ENCODE results near the gene C1orf56.
A peak's percentile ranks its signal among the peaks of the same experiment; 100 is the strongest.

Gene C1orf56, protein sequence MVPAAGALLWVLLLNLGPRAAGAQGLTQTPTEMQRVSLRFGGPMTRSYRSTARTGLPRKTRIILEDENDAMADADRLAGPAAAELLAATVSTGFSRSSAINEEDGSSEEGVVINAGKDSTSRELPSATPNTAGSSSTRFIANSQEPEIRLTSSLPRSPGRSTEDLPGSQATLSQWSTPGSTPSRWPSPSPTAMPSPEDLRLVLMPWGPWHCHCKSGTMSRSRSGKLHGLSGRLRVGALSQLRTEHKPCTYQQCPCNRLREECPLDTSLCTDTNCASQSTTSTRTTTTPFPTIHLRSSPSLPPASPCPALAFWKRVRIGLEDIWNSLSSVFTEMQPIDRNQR

DNA sequence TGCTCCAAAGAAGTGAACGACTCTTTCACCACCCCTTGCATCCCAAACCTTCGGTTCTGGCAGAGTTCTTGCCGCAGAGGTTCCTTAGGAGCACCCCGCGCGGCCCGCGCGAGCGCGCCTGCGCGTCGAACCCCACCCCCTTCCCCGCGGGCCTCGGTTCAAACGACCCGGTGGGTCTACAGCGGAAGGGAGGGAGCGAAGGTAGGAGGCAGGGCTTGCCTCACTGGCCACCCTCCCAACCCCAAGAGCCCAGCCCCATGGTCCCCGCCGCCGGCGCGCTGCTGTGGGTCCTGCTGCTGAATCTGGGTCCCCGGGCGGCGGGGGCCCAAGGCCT lies at the start of gene C1orf56:
Gene C1orf56, plus strand, starts transcription at position 161 of the 334 bp plus-strand sequence. Its CDS starts 97 bp downstream, at position 258.
- DNase-seq (ENCODE audit: low read depth in 2 of 2) = no peak

DNA sequence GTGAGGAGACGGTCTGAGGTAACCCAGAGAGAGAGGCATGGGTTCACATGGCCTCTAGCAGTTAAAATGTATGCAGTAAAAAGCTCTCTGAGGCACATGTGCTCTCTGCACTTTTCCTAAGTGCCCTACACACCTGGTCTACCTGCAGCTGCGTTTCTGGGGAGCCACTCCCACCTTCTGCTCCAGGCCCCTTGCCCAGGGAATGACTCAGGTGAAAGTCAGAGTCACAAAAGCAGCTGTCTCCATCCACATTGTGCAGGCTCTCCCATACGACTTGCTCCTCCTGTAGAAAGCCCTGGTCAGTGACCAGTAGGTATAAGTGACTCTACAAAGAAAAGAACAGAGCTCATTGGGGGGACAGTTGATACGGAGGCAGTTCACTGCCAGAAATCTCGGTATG lies 49.6 kb upstream of the C1orf56 start:
- no peak for DNase-seq (ENCODE audit: low read depth in 2 of 2)

DNA sequence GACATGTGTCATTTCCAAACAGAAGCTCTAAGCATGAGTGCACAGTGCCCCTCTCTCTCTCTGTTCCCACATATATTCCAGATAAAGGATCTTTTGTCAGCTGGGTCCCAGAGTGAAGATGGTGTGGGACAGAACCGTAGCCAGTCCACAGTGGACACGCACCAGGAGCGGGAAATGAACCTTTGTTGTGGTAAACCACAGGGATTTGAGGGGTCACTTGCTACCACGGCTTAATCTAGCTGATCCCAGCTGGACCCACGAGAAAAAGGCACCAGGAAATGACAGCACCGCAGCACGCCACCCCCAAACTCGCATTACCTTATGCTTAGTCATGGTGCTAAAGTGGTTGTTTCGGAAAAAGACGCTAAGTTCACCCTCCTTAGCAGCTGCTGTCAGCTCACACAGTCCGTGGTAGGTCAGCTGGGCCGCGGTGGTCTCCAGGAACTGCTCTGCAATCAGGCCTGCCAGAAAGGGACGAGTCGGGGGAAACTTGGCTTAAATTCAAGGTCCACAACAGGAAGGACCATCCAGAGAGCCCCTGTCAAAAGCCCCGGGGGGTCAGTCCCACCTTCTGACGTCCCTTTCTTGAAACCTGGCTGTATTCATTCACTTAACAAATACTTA lies 48.4 kb upstream of the C1orf56 start:
- DNase-seq (ENCODE audit: low read depth in 2 of 2) = no peak

DNA sequence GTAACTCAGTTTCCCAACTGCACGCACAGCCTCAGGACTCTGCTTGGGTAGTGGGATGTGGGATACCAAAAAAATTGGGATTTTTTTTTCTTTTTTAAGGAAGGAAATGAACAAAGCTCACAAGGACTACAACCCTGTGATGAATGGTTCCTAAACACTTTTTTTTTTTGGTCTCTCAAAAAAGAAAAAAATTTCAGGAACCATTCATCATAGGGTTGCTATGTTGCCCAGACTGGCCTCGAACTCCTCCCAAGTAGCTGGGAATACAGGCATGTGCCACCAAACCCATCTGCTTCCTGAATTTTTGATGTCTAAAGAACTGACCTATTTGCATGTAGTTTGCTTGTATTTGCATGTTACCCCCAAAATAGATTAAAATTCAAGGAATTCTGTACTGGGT lies 47.6 kb upstream of the C1orf56 start:
- DNase-seq (ENCODE audit: low read depth in 2 of 2) = no peak

DNA sequence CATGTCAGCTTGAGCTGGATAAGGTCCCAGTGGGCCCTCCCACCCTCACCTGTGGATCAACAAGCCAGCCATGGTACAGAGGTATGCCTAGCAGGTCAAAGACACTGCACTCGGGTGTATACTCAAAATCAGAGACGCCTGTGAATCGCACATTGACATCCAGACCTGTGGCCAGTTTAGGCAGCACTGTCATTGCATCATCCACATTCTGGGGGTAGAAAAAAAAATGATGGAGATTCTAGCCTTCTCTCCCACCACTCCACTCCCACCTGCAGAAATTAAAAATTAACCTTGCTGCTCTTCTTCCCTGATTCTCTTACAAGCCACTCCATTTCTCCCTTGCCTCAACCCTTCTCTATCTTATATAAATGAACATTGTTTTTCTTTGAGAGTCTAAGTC lies 47.1 kb upstream of the C1orf56 start:
- DNase-seq (ENCODE audit: low read depth in 2 of 2) = no peak

DNA sequence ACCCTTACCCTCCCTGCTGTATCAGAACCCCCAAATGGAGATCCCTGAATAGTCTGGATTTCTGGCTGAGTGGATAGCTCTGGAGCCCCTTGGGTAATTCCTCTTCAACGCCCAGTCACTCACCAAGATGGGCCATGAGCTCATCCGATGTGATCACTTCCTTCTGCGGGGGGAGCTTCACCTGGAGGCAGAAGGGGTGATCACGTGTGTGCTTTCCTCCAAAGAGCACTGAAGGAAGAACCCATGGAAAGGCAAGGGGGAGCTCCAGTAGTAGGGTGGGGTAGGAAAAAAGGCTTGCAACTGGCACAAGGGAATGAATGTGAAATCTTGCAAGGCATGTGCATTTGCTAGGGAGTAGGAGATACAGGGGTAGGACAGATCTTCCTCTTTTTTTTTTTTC lies 45.9 kb upstream of the C1orf56 start:
- no peak for DNase-seq (ENCODE audit: low read depth in 2 of 2)

DNA sequence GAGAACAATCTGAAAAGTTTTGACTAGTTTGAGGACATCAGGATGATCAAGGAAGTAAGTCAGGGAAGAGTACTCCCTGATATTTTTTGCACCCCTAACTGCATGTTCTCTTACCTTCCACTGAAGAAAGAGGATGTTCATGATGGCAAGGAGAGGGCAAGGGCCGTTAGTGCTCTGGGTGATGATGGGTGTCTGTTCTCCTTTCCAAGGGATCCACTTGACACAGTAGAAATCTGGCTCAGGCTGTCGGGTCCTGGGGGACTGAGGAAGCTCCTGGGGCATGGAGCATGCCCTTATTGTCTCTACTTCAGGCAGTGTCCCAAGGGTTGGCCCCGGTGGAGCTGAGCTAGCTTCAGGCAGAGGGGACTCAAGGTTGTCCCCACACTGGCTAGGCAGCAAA lies 45.5 kb upstream of the C1orf56 start:
- no peak for DNase-seq (ENCODE audit: low read depth in 2 of 2)

DNA sequence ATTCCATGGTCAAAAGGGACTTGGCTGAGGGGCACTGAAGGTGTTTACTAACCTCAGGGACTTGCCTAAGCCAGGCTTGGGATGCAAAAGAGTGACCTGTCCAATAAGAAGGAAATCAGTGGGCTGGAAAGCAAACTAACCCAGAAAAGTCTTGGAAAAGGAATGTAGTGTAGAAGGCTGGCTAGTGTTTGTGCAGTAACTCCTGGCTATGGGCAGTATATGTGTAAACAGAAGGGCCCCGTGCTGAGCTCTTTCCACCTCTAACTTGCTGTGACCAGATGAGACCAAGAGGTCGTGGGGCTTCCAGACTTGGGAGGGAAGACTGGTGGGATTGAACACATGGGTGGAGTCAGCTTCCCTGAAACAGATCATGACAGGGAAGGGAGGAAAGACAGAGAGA lies 44.9 kb upstream of the C1orf56 start:
- DNase-seq (ENCODE audit: low read depth in 2 of 2) = no peak

DNA sequence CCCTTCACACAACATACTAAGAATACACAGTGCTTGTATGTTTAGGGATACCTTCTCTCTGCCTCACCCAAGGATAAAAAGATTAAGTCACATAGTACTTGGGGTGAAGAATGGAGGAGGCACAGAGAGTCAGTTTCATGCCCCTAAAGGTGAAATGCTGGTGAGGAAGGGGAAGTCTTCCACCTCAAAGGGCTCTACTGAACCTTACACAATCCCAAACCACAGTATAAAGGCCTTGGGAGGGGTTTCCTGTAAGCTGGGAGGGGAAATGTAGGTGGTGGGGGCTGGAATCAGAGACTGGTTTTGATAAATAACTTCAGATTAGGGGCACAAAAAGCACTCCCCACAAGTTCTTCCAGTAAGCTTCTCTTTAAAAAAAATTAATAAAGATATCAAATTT lies 44.4 kb upstream of the C1orf56 start:
- no peak for DNase-seq (ENCODE audit: low read depth in 2 of 2)

DNA sequence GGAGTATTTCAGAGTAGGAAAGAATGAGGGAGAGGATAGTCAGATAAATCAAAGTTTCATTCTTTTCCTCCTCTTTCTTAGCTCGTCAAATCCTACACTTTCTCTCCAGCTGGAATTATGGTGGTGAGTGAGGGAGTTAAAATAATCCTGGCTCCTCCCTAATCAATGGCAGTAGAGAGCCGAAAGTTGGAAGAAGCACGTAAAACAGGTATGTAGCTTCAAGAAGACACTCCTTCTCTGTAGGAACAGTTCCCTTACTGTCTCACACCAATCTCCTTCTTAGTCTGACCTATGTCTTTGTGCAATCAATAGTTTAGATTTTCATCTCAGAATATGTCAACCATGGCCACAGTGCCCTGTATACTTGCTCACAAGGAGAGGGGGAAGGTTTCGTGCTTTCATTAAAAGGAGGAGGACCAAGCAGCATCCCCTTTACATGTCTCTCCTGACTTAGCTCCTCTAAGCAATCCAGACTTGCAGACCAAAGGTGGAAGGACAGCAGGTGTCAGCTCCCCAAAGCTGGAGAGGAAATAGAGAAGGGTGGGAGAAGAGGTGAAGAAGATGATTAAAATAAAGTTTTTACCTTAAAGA lies 41.7 kb upstream of the C1orf56 start:
- no peak for DNase-seq (ENCODE audit: low read depth in 2 of 2)

DNA sequence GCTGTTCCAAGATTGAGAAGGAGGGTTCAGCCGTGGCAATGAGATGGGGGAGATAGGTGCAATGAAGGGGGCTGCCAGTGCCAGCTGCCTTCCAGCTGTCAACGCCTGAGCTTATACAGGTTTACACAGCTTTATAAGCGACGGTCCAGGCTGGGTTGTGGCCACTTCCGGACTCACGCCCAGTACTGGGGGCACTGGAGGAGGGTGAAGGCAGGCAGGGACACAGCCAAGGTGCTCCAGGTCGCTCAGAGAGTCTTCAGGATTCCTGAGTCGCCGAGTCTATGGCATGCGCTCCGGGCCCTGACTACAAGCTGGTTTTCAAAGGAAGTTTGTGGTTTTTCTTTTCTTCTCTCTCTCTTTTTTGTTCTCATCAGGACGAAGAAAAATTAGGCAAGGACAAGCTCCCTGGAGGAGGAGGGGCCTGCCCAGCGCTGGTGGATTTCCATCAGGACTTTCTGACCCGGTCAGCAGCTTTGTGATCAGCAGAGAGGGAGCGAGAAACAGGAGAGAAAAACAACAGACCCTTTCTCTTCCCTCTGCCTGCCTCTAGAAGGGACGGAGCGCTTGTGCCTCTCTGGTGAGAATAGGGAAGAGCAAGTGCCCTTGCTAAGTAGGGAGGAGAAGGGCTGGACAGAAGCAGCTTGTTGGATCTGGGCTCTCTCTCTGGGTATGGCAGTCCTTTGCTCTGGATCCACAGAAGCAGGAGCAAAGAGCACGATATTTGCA lies 41.1 kb upstream of the C1orf56 start, which contains the start of gene MINDY1:
Gene MINDY1, minus strand, starts transcription at position 576 of the 726 bp plus-strand sequence. CDS start 4,285 bp downstream, outside the sequence.
- no peak for DNase-seq (ENCODE audit: low read depth in 2 of 2)

DNA sequence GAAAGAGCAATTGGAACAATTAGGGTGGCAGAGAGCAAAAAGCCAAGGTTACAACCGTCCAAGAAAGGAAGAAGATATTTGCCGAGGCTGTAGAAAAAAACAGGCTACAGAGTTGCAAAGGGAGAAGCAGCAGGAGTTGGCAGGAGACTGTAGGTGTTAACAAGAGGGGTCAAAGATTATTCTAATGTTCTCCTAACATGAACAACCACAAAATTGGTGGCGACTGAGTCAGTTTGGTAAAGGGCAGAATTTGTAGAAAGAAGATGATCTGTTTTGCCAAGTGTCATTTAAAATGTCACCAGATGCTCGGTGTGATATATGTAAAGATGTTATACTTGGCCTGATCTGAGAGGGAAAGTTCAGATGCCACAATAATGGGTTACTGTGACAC lies 39.7 kb upstream of the C1orf56 start:
- DNase-seq (ENCODE audit: low read depth in 2 of 2) = no peak

DNA sequence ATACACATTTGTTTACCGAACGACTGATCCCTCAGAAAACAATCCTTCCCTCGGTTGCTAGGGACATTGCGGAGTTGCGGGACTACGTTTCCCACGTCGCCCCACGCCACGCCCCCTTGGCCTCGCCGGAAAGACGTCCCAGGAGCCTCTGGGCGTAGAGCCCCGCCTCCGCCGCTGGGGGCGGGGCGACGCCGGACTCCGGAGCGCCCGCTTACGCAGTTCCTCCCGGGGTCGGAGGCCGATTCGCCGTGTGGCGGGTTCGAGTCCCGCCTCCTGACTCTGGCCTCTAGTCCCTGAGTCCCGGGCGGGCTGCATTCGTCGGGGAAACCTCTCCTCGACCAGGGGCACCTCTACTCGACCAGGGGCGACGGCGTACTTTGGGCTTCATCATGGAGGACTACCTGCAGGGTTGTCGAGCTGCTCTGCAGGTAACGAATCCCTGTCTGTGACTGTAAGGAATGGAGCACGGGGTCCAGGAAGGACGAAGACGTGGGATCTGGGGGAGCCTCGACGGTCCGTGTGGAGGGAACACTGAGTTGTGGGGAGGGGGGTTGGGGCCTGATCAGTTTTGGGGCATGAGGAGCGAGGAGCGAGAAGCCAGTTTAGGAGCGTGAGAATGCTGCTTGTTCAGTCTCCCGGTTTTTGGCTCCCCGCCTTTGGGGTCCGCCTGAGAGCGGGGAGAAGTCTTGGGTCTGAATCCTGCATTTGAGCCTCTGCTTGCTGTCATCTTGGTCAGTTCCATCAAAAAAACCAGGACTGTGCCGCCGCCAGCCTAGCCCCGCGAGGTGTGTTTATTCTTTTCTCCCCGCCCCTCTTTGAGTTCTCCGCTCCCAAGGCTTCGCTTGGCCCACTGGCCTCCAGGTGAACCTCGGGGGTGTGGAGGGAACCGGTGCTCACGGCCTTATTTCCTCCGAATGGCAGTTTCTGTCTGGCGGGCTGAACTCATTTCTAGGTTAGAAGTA lies 39.0 kb upstream of the C1orf56 start, which contains the start of gene PRUNE1:
Gene PRUNE1, plus strand, starts transcription at position 206 of the 962 bp plus-strand sequence. Its CDS starts 184 bp downstream, at position 390.
- DNase-seq (ENCODE audit: low read depth in 2 of 2) = peak; percentile 92 to 94

DNA sequence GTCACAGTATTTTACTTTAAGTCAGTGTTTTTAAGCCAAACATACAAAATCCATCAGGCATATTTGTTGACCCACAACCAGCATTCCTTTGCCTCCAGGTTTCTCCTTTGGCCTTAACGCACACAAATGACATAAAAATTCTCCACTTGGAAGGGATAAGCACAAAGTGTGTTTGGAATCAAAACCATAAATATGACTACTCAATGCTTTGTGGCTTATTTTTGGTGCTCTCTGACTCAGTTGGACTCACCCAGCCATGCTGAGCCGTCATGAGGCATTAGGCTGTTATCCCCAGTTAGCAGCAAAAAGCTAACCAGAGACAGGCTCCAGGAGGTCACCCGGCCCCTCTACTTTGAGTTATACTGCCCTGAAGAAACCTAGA lies 38.4 kb upstream of the C1orf56 start:
- no peak for DNase-seq (ENCODE audit: low read depth in 2 of 2)

DNA sequence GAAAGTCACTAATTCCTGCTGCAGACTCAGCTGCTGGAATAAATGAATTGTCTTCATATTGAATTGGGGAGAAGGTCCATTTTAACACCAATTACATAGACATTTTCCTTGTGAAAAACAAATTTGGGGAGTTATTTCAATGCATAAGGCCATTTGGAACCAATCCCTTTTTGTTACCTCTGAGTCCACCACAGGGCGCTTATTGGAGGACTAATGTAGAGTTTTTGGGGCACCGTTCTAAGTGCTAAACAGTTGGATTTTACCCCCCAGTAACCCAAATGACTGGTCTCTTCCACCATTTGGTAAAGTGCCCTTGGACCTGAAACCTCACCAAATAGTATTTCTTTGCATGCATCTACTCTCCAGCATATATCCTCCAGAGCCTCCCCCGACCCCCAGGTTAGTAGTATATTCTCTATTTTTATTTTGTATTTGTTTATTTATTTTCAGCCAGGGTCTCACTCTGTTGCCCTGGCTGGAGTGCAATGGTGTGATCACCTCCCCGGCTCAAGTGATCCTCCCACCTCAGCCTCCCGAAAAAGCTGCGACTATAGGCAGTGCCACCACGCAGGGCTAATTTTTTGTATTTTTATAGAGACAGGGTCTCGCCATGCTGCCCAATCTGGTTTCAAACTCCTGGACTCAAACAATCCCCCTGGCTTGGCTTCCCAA lies 37.7 kb upstream of the C1orf56 start:
- DNase-seq (ENCODE audit: low read depth in 2 of 2) = no peak

DNA sequence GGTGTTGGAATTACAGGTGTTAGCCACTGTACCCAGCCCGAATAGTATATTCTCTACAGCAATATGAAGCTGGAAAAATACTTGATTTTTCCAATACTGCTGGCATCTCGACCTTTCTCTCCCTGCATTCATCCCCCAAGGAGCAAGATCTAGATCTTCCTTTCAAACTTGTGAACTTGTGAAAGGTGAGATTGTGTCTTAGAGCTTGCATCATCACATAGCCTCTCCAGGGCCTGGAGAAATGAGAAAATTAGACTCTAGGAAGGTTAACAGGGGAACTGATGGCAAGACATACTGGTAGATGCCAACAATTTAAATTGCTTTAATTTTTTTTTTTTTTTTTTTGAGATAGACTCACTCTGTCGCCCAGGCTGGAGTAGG lies 37.2 kb upstream of the C1orf56 start:
- DNase-seq (ENCODE audit: low read depth in 2 of 2) = no peak

DNA sequence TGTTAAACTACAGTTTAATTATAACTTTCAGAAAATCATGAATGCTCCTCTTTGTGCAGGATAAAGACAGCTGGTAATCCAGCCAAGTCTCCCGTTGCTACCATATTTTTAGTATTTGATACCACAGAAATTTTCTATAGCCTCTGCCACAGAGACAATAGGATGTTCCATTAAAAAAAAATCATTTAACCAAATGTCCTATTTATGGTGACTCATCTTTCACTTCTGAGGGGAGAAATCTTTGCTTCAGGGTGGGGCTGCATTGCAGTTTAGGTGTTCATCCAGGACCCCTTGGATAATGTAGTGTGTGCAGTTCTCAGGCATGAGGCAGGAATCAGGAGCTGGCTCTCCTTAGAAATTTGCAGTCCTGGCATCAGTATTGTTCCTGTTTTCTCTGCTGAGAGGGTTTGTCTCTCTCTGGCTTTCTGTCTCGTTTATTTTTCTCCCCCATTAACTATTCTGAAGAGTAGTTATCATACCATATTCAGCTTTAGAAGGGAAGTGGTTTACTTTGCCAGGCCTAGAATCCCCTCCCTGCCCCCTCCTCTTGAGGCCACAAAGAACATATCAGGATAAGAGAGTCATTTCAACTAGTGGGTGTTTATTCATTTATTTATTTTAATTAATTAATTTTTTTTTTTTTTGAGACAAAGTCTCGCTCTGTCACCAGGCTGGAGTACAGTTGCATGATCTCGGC lies 36.2 kb upstream of the C1orf56 start:
- no peak for DNase-seq (ENCODE audit: low read depth in 2 of 2)

DNA sequence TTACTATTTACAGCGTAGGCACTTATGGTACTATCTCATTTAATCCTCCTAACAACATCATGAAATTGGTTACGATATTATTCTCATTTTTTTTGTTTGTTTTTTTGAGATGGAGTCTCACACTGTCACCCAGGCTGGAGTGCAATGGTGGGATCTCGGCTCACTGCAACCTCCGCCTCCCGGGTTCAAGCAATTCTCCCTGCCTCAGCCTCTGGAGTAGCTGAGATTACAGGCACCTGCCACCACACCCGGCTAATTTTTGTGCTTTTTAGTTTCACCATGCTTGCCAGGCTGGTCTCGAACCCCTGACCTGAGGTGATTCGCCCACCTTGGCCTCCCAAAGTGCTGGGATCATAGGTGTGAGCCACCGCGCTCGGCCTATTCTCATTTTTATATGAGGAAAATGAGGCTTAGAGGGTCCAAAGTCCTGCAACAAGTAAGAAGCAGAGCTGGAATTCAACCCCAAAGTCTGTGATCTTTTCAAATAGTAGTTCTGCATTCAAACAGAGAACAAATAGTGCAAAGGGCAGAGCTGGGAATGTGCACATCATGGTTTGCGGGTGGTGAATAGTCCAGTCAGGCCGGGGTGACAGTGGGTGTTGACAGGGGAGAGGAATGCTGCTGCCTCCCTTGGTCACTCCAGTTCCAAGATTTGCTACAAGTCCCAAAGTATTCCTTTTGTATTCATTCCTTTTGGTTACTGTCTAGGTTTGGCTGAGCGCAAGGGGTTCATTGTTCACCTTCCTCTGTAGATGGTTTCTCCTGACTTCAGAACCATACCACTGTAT lies 34.7 kb upstream of the C1orf56 start:
- DNase-seq (ENCODE audit: low read depth in 2 of 2) = no peak

DNA sequence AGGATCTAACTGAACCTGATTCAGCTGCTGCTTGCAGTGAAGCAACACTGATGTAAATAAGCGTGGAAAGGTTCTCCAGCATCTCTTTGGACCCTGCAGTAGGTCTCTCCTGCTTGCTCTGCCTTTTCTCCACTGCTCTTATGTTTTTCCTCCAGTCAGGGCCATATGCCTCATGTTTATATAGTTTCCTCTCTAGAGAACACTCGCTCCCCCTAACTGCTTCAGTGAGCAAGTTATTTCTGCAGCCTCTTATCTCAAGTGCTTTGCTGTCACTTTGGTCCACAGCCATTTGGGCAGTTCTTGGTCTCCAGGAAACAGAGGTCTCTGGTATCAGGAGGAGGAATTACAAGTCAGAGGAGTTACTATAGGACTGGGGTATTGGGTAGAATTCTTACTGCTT lies 34.0 kb upstream of the C1orf56 start:
- no peak for DNase-seq (ENCODE audit: low read depth in 2 of 2)
